HG02970 (cell line): ENCODE data around the gene TAS2R13.

Source experiments
- ATAC-seq: cut with Tn5 transposase; IDR thresholded peaks from one replicate; pipeline ENCODE4 v1.9.1; 2021; ENCODE audit warnings: mild to moderate bottlenecking, moderate library complexity, moderate number of reproducible peaks; ENCODE audit not compliant: unreplicated experiment, low FRiP score

TAS2R13 gene

DNA sequence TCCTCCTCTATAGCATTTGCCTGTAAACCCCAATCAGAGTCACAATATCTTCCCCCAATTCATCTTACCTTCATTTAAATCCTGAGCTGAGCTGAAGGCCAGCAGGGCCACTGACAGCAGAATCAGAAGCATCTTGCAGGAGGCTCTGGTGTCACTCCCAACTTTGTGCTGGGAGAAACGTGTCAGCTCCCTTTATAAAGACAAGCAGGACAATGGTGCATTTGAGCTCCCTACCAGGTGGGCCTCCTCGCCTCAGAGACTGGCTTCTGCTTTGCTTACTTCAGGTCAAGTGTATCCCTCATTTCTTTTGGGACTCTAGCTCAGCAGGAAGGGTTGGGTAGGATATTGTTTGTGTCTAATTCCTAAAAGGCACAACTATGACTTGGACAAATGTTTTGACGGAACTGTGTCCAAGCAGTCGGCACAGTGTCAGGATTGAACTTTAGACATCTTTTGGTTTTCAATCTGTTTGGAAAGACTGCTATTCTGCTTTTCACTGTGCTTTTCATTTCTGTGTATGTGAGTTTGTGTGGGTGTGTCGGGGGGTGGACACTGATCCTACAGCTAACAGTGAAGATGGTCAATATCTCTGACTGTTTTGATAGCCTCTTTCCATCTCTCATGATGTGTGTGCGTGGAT, 25.2 kb downstream of the TAS2R13 start, which contains the start of gene PRH1:
TSS of gene PRH1 (minus strand) at position 170 of the 640 bp plus-strand sequence. CDS start at position 132, 38 bp downstream.
- no peak for ATAC-seq

DNA sequence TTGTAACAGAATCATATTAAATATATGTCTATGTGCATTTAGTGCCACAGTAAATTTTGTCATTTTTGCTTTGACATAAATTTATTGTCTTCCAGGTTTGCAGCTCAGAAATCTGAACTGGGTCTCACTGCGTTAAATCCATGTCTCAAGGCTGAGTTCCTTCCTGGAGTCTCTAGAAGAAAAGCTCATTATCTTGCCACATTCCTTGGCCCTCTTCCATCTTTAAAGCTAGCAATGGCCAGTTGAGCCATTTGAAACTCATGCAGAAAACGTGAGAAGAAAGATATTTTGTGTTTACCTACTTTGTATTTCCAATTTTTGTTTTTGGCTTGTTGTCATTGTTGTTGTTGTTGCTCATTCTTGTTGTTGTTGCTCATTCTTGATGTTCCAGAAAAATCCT, 36.0 kb downstream of the TAS2R13 start:
- ATAC-seq = no peak

DNA sequence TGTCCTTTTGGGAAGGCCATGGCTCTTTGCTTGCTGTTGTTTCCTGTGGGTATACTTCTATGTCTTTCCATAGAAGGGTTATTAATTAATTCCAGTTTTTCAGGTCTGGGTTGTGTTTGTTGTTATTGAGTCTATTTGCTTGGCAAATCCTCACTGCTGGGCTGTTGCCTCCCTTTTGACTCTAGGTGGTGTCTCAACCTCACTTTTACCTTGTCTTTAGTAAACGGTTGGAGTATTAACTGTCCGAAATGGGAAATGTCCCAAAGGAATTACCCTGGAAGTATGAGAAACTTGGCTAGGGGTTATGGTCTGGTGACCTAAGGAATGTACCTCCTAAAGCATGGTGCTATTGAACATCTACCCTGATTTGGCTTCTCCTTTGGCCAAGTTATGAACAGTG, 42.0 kb downstream of the TAS2R13 start:
- ATAC-seq = no peak

GRCh38 chr12:10863512-10864218, 45.7 kb downstream of the TAS2R13 start:
- ATAC-seq = no peak

DNA sequence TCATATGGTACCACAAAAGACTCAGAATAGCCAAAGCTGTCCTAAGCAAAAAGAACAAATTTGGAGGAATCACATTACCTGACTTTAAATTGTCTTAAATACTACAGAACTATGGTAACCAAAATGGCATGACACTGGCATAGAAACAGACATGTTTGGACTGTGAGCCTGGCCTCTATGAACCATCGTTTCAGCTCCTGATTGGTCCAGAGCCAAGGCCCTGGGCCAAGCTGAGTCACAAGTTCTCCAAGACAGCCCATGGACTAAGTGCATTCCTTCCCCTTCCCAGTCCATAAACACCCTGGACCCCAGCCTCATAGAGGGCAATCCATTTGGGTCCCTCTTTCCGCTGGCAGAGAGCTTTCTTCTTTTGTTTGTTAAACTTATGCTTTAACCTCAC, 48.0 kb downstream of the TAS2R13 start:
- ATAC-seq = no peak
